TTC549 (cell line): ENCODE measurements around the gene HRG.
"Not testable (repeated sequence)": the region's sequence is repeated elsewhere in the genome, so short reads cannot be mapped to it uniquely, and the experiment has no call there.

Experiments used
- FAIRE-seq: peaks from 2 replicates; lab custom pipeline; 2012; peaks lifted over from hg19 to GRCh38; lab: Jason Lieb, UNC

Gene HRG

GRCh38 chr3:186683979-186684378 is 18.2 kb downstream of the HRG start:
- no peak for FAIRE-seq

- FAIRE-seq: not testable (repeated sequence)
Measured at GRCh38 chr3:186686475-186686874, 20.7 kb downstream of the HRG start.

DNA sequence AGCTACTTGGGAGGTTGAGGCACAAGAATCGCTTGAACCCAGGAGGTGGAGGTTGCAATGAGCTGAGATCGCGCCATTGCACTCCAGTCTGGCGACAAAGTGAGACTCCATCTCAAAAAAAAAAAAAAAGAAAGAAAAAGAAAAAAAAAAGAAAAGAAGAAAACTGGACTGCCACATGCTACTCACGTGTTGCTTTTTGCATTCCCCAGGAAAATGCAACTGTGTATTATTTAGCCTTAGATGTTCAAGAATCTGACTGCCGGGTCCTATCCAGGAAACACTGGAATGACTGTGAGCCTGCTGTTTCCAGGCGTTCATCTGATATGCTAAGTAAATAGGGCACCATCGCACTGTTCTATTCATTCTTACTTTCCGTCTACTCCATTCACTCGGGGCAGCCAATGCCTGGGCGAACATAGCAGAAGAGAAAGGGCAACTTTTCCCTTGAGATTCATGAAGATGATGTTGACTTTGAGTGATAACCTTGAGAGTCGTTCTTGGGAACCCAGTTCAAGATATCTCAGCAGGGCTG is 21.4 kb downstream of the HRG start:
- FAIRE-seq: no peak

- FAIRE-seq: not testable (repeated sequence)
Measured at GRCh38 chr3:186690304-186690703, 24.5 kb downstream of the HRG start.

- no peak for FAIRE-seq
Measured at GRCh38 chr3:186691676-186692075, 25.9 kb downstream of the HRG start.

DNA sequence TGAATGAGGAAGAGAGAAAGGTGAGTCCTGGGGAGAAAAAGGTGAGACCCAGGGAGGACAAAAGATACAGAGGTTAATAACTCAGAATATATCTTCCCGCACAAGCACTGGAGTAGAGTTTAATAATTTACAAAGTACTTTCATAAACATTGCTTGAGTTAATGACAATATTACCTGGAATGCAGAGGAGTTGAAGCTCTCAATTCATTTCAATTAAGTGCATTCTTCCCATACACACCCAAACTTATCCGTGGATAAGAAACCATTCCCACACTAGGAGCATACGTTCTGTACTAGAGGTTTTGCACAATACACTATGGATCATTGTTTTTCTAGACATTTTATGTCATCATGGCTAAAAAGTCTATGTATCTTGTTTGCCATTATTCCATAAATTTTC is 28.0 kb downstream of the HRG start:
- no peak for FAIRE-seq

DNA sequence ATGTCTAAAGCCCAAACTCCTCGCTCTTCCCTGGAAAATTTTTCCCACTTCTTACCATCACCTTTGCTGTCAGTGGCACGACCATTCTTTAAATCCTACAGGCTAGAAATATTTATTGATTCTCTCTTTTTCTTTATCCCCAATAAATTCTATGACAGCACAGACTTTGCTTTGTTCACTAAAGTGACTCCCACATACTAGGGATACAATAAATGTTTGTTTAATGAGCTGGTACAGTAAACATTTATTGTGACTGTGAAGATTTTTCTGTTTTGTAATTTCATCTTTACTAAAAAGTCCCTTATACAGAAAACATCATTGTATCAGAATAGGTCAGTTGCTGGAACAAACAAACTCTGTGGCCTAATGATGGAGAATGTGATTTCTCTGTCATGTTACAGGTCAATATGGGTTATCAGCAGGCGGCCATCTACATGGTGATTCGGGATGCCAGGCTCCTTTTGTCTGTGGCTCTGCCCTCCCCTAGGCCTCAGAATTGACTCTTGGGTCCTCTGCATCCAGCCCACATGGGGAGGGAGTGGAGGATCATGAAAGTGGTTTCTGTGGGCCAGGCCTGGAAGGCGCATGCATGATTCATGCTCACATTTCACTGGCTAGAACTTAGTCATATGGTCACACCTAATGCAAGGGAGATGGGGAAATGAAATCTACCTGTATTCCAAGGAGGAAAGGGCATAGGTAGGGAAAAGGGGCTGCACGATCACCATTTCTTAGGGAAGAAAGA is 28.6 kb downstream of the HRG start:
- no peak for FAIRE-seq

- FAIRE-seq: no peak
Measured at GRCh38 chr3:186696522-186696921, 30.7 kb downstream of the HRG start.

GRCh38 chr3:186697510-186697909 is 31.7 kb downstream of the HRG start:
- FAIRE-seq: no peak

- FAIRE-seq: no peak
Measured at GRCh38 chr3:186700267-186700666, 34.5 kb downstream of the HRG start.

- not testable (repeated sequence) for FAIRE-seq
Measured at GRCh38 chr3:186702451-186702850, 36.6 kb downstream of the HRG start.

- FAIRE-seq: no peak
Measured at GRCh38 chr3:186705882-186706780, 40.3 kb downstream of the HRG start.

DNA sequence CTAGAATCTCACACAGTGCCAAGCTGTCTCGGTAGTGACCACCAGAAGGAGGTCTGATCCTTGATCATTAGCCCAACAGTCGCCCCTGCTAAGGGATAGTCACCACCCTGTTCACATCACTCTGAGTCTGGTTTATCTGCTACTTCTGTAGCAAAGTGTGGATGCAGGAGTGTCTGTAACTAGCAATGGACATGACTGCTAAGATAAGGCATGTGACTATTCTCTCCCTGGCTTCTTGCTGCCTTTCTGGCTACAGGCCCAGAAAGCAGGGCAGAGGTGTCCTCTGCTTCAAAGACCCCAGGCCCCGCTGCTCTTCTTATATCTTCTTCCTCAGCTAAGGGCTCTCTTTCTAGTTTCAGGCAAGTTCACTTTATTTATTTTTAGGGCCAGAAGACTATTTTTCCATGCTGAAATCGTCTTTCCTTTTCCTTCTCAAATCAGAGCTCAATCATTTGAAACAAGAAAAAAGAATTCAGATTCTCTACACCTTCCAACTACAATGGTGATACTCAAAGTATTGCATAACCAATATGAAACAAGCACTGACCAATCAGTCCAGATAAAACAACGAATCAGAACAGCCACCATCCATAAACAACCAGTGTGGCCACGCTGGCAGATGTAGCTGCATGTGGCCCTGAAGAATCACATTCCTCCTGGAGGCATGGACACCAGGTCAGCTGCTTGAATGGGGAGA is 43.3 kb downstream of the HRG start:
- no peak for FAIRE-seq

DNA sequence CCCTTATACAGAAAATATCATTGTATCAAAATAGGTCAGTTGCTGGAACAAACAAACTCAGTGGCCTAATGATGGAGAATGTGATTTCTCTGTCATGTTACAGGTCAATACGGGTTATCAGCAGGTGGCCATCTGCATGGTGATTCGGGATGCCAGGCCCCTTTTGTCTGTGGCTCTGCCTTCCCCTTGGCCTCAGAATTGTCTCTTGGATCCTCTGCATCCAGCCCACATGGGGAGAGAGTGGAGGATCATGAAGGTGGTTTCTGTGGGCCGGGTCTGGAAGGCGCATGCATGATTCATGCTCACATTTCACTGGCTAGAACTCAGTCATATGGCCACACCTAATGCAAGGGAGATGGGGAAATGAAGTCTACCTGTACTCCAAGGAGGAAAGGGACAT is 44.9 kb downstream of the HRG start:
- FAIRE-seq: not testable (repeated sequence)

- no peak for FAIRE-seq
Measured at GRCh38 chr3:186713499-186713898, 47.7 kb downstream of the HRG start.

DNA sequence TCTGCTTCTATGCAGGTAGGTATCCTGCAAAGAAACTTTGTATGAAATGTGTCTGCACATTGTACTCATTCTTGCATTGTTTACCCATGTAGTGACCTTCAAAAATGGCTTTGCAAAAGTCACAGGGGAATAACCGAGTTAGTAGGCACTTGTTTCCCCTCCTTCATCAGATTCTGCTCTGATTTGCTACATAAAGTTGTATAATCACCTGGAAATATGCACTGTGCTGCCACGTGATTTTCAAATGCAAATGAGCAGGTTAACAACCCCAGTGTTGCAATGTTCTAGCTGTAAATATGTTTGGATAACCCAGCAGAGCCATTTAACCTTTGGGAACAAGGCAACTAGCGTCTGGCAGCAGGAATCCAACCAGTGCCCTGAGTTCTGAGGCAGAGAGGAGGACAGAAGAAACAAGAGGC is 51.2 kb downstream of the HRG start, which contains the start of gene KNG1:
TSS of gene KNG1 (plus strand) at position 321 of the 419 bp plus-strand sequence. CDS start 184 bp downstream, outside the sequence.
- no peak for FAIRE-seq

- no peak for FAIRE-seq
Measured at GRCh38 chr3:186719945-186720739, 54.3 kb downstream of the HRG start.

GRCh38 chr3:186722457-186722856 is 56.6 kb downstream of the HRG start:
- no peak for FAIRE-seq

DNA sequence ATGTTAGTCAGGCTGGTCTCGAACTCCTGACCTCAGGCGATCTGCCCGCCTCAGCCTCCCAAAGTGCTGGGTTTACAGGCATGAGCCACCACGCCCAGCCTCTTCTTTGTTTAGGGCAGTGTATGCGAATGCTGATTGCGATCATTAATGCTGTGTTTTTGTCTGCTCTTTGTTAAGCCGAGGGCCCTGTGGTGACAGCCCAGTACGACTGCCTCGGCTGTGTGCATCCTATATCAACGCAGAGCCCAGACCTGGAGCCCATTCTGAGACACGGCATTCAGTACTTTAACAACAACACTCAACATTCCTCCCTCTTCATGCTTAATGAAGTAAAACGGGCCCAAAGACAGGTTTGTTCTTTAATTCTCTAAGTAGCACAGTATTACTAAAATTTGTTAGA is 59.1 kb downstream of the HRG start:
- FAIRE-seq: no peak
